Measurements from ENCODE around the gene ZKSCAN1. TPM values are rescaled to one million over a fixed set of nuclear protein-coding genes. Genes with fewer than 3 reads are reported as not detected.
"Not testable (repeated sequence)": the region's sequence is repeated elsewhere in the genome, so short reads cannot be mapped to it uniquely, and the experiment has no call there.

The ZKSCAN1 gene
- total RNA-seq, result 84.1 and 90.4 TPM in 2 replicates
- long read RNA-seq, full-length matches to known transcripts, result 147 of 192 reads
- long read RNA-seq, partial matches to known transcripts, result 7 of 192 reads
- long read RNA-seq, other reads (novel, unspliced or antisense), result 38 of 192 reads

- peaks cover 25% of the 10 kb centered on the region for H3K4me1 Mint-ChIP-seq (ENCODE audit: unreplicated experiment)
- H3K9me3 Mint-ChIP-seq (ENCODE audit: unreplicated experiment), result no peaks in the 10 kb centered on the region
- TF ChIP-seq CTCF (IDR thresholded peaks at IDR 0.05), result no peak
- peak within 1 kb of the TSS; percentile 90 for H3K4me3 Mint-ChIP-seq (ENCODE audit: unreplicated experiment)
- DNase-seq (ENCODE audit: extremely low spot score, unreplicated experiment), result peak; percentile 92
- H3K27ac Mint-ChIP-seq (ENCODE audit: unreplicated experiment), result peak within 1 kb of the TSS; percentile 93
- peaks cover 7% of the 10 kb centered on the region for H3K36me3 Mint-ChIP-seq (ENCODE audit: unreplicated experiment)
- H3K27me3 Mint-ChIP-seq (ENCODE audit: unreplicated experiment), result peaks cover 8% of the 10 kb centered on the region
Measured at GRCh38 chr7:100015232-100016214, at the start of gene ZKSCAN1. Gene ZKSCAN1 (plus strand): TSS chr7:100015596. CDS start chr7:100023507, 7,911 bp downstream.

GRCh38 chr7:99969298-99969697 lies 46.1 kb upstream of the ZKSCAN1 start:
- no peak overlapping the region for H3K4me3 Mint-ChIP-seq (ENCODE audit: unreplicated experiment)
- no peaks in the 10 kb centered on the region for H3K36me3 Mint-ChIP-seq (ENCODE audit: unreplicated experiment)
- no peak for TF ChIP-seq CTCF (IDR thresholded peaks at IDR 0.05)
- H3K9me3 Mint-ChIP-seq (ENCODE audit: unreplicated experiment), result no peaks in the 10 kb centered on the region
- DNase-seq (ENCODE audit: extremely low spot score, unreplicated experiment), result no peak
- peaks cover 33% of the 10 kb centered on the region for H3K27me3 Mint-ChIP-seq (ENCODE audit: unreplicated experiment)
- no peak overlapping the region for H3K27ac Mint-ChIP-seq (ENCODE audit: unreplicated experiment)
- H3K4me1 Mint-ChIP-seq (ENCODE audit: unreplicated experiment), result no peaks in the 10 kb centered on the region

GRCh38 chr7:99969813-99970212 lies 45.6 kb upstream of the ZKSCAN1 start:
- H3K36me3 Mint-ChIP-seq (ENCODE audit: unreplicated experiment); H3K27ac Mint-ChIP-seq (ENCODE audit: unreplicated experiment); H3K4me3 Mint-ChIP-seq (ENCODE audit: unreplicated experiment); H3K4me1 Mint-ChIP-seq (ENCODE audit: unreplicated experiment); H3K9me3 Mint-ChIP-seq (ENCODE audit: unreplicated experiment); DNase-seq (ENCODE audit: extremely low spot score, unreplicated experiment): not testable (repeated sequence)
- peaks cover 28% of the 10 kb centered on the region for H3K27me3 Mint-ChIP-seq (ENCODE audit: unreplicated experiment)

GRCh38 chr7:99971242-99971641 lies 44.2 kb upstream of the ZKSCAN1 start:
- no peaks in the 10 kb centered on the region for H3K9me3 Mint-ChIP-seq (ENCODE audit: unreplicated experiment)
- H3K27me3 Mint-ChIP-seq (ENCODE audit: unreplicated experiment), result peaks cover 33% of the 10 kb centered on the region
- no peak for DNase-seq (ENCODE audit: extremely low spot score, unreplicated experiment)
- no peak for TF ChIP-seq CTCF (IDR thresholded peaks at IDR 0.05)
- H3K4me3 Mint-ChIP-seq (ENCODE audit: unreplicated experiment), result no peak overlapping the region
- no peaks in the 10 kb centered on the region for H3K36me3 Mint-ChIP-seq (ENCODE audit: unreplicated experiment)
- H3K4me1 Mint-ChIP-seq (ENCODE audit: unreplicated experiment), result no peaks in the 10 kb centered on the region
- H3K27ac Mint-ChIP-seq (ENCODE audit: unreplicated experiment), result no peak overlapping the region

GRCh38 chr7:99973817-99974216 lies 41.6 kb upstream of the ZKSCAN1 start:
- peaks cover 30% of the 10 kb centered on the region for H3K27me3 Mint-ChIP-seq (ENCODE audit: unreplicated experiment)
- H3K36me3 Mint-ChIP-seq (ENCODE audit: unreplicated experiment), result not testable (repeated sequence)

GRCh38 chr7:99974681-99975080 lies 40.7 kb upstream of the ZKSCAN1 start:
- DNase-seq (ENCODE audit: extremely low spot score, unreplicated experiment), result no peak
- no peak for TF ChIP-seq CTCF (IDR thresholded peaks at IDR 0.05)
- no peak overlapping the region for H3K4me3 Mint-ChIP-seq (ENCODE audit: unreplicated experiment)
- no peaks in the 10 kb centered on the region for H3K36me3 Mint-ChIP-seq (ENCODE audit: unreplicated experiment)
- no peaks in the 10 kb centered on the region for H3K9me3 Mint-ChIP-seq (ENCODE audit: unreplicated experiment)
- no peak overlapping the region for H3K27ac Mint-ChIP-seq (ENCODE audit: unreplicated experiment)
- H3K27me3 Mint-ChIP-seq (ENCODE audit: unreplicated experiment), result peaks cover 30% of the 10 kb centered on the region
- no peaks in the 10 kb centered on the region for H3K4me1 Mint-ChIP-seq (ENCODE audit: unreplicated experiment)

More at GRCh38 chr7:99973817-99974216, 41.6 kb upstream of the ZKSCAN1 start:
- not testable (repeated sequence) for H3K9me3 Mint-ChIP-seq (ENCODE audit: unreplicated experiment); DNase-seq (ENCODE audit: extremely low spot score, unreplicated experiment); H3K27ac Mint-ChIP-seq (ENCODE audit: unreplicated experiment); H3K4me1 Mint-ChIP-seq (ENCODE audit: unreplicated experiment); H3K4me3 Mint-ChIP-seq (ENCODE audit: unreplicated experiment)
